Middle frontal gyrus (tissue), 1 donor: ENCODE data around the gene ATP6V0D1.
"Not testable (repeated sequence)": the region's sequence is repeated elsewhere in the genome, so short reads cannot be mapped to it uniquely, and the experiment has no call there.

Experiments
- DNase-seq: peaks from one replicate; pipeline ENCODE4 v3.0.0-alpha.2; 2015; ENCODE audit warnings: low spot score; ENCODE audit errors: extremely low spot score

Gene ATP6V0D1

GRCh38 chr16:67480833-67481560 is at the start of gene ATP6V0D1:
Gene ATP6V0D1, minus strand, starts transcription at chr16:67481157. Its CDS starts 71 bp downstream, at chr16:67481086.
- DNase-seq, result peak; percentile 97

GRCh38 chr16:67530013-67530939 is 49.3 kb upstream of the ATP6V0D1 start:
- no peak for DNase-seq

- DNase-seq, result no peak
Measured at GRCh38 chr16:67529582-67530012, 48.6 kb upstream of the ATP6V0D1 start.

GRCh38 chr16:67528870-67529581 is 48.1 kb upstream of the ATP6V0D1 start:
- no peak for DNase-seq

GRCh38 chr16:67528222-67528869 is 47.4 kb upstream of the ATP6V0D1 start, which contains the start of gene RIPOR1:
Gene RIPOR1, plus strand, starts transcription at chr16:67528829. Its CDS starts 9,618 bp downstream, at chr16:67538447.
- no peak for DNase-seq

- no peak for DNase-seq
Measured at GRCh38 chr16:67526149-67526791, 45.3 kb upstream of the ATP6V0D1 start.

- DNase-seq, result no peak
Measured at GRCh38 chr16:67525176-67525860, 44.4 kb upstream of the ATP6V0D1 start.

- DNase-seq, result peak; percentile 93
Measured at GRCh38 chr16:67521095-67521804, 40.3 kb upstream of the ATP6V0D1 start.

- no peak for DNase-seq
Measured at GRCh38 chr16:67519242-67519641, 38.3 kb upstream of the ATP6V0D1 start.

- DNase-seq, result no peak
Measured at GRCh38 chr16:67518676-67519075, 37.7 kb upstream of the ATP6V0D1 start.

- no peak for DNase-seq
Measured at GRCh38 chr16:67517661-67518423, 36.9 kb upstream of the ATP6V0D1 start.

- no peak for DNase-seq
Measured at GRCh38 chr16:67517155-67517445, 36.1 kb upstream of the ATP6V0D1 start.

GRCh38 chr16:67516296-67517154 is 35.6 kb upstream of the ATP6V0D1 start:
- no peak for DNase-seq

- DNase-seq, result no peak
Measured at GRCh38 chr16:67514382-67514828, 33.4 kb upstream of the ATP6V0D1 start.

- DNase-seq, result not testable (repeated sequence)
Measured at GRCh38 chr16:67513892-67514291, 32.9 kb upstream of the ATP6V0D1 start.

- no peak for DNase-seq
Measured at GRCh38 chr16:67509016-67509415, 28.1 kb upstream of the ATP6V0D1 start.

GRCh38 chr16:67506468-67506867 is 25.5 kb upstream of the ATP6V0D1 start:
- DNase-seq, result no peak
